ENCODE data around the gene PCDHGA9. TPM values are rescaled to one million over a fixed set of nuclear protein-coding genes. Genes with fewer than 3 reads are reported as not detected.

The PCDHGA9 gene
- total and polyA plus RNA-seq, 10 of the 15 experiments (the other 5 are each of a cell fraction or from before 2014, with no cell fraction given) = 0.08 to 0.63 (median 0.29) TPM; not detected in 2

DNA sequence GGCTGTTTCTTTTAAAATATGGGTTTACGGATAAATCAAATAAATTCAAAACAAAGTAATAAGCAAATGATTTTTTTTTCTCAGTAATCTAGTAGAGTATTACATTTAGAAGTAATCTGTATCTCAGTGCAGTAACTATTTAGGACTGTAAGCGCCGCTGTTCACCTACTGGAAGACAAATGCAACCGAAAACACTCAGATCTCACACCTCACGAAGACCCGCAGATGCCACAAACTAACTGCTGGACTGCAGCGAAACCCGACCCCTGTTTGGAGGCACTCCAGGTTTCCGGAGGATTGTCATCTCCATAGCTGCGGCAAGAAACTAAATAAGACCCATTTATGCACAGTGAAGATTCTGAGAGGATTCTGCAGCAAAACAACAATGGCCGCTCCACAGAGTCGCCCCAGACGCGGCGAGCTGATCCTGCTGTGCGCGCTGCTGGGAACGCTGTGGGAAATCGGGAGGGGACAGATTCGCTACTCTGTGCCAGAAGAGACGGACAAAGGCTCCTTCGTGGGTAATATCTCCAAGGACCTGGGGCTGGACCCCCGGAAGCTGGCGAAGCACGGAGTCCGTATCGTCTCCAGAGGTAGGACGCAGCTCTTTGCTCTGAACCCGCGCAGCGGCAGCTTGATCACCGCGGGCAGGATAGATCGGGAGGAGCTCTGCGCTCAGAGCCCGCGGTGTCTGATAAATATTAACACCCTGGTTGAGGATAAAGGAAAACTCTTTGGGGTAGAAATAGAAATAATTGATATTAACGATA lies 10.0 kb upstream of the PCDHGA9 start, which contains the start of gene PCDHGA8:
Gene PCDHGA8 (plus strand): TSS at position 205 of the 770 bp plus-strand sequence. CDS start 181 bp downstream, at position 386.
- in situ Hi-C loops (cut with MboI) = no loop called here
- Histone ChIP-seq H3K27me3 (replicated peaks in 1 of 2; ENCODE audit: control insufficient read depth in 2 of 2, insufficient read depth in 2 of 2, low read length in 1 of 2) (no peaks in the 10 kb centered on the region), H3K27ac (ENCODE audit: control insufficient read depth, insufficient read depth) (no peak within 1 kb of the TSS), H4K20me1 (ENCODE audit: control insufficient read depth, insufficient read depth) (no peaks in the 10 kb centered on the region), H3K36me3 (ENCODE audit: control insufficient read depth in 2 of 2, insufficient read depth in 2 of 2, low read length in 1 of 2) (no peaks in the 10 kb centered on the region), H3K4me3 (no peak within 1 kb of the TSS), H3K4me2 (ENCODE audit: control insufficient read depth, insufficient read depth) (no peak within 1 kb of the TSS), H3K9me3 (replicated peaks; ENCODE audit: control insufficient read depth, insufficient read depth, low read length) (peaks cover 5% of the 10 kb centered on the region; the same call in 2 of the 3 replicates), H3K9ac (ENCODE audit: control insufficient read depth, insufficient read depth, low read length) (no peak within 1 kb of the TSS), H3K4me1 (ENCODE audit: control insufficient read depth, insufficient read depth, low read length) (no peaks in the 10 kb centered on the region), H3K79me2 (ENCODE audit: control insufficient read depth, insufficient read depth, low read length) (no peaks in the 10 kb centered on the region), H2AFZ (ENCODE audit: control insufficient read depth, low read depth, low read length) (no peak within 1 kb of the TSS)
- no peak for ATAC-seq
- no TSS peak for BruUV-seq (replicated peaks)
- no peak for DNase-seq (ENCODE audit: low read depth, low spot score)
- no peak for FAIRE-seq
- ChIA-PET RAD21 (ENCODE audit: unreplicated experiment) (no interaction called here), SMC1A (ENCODE audit: uncharacterized antibody, unreplicated experiment) (interaction anchor here (1.4 kb wide), 1 partner anchor 165 kb away, joined by 4 read pairs; no protein-coding TSS in a partner anchor), POLR2A (no interaction called here), CTCF (interaction anchor here (0.9 to 1.4 kb wide), 4 partner anchors 10 to 171 kb away, joined by 3 read pairs; partner anchors contain the start of genes PCDHGA10 and PCDHGA7)
- intact Hi-C loops (cut with micrococcal nuclease; ENCODE audit: unreplicated experiment) = no loop called here
- TF ChIP-seq EZH2 (IDR thresholded peaks at IDR 0.05; ENCODE audit: borderline replicate concordance, control insufficient read depth, low read depth, low read length) (no peak), CREB1 (IDR thresholded peaks at IDR 0.05; ENCODE audit: low read depth) (no peak), SREBF1 (IDR thresholded peaks at IDR 0.05; ENCODE audit: low read length) (no peak), ZBED1 (IDR thresholded peaks at IDR 0.05; ENCODE audit: borderline replicate concordance) (no peak), SMC3 (IDR thresholded peaks at IDR 0.05; ENCODE audit: borderline replicate concordance, low read length) (no peak), FOXK2 (IDR thresholded peaks at IDR 0.05) (no peak), RBBP5 (conservative IDR thresholded peaks at IDR 0.05) (no peak), SREBF2 (IDR thresholded peaks at IDR 0.05; ENCODE audit: low read length) (no peak), HDGF (IDR thresholded peaks at IDR 0.05) (no peak), EP300 (IDR thresholded peaks at IDR 0.05; ENCODE audit: borderline replicate concordance in 1 of 2, control insufficient read depth in 1 of 2, low read depth in 2 of 2, low read length in 2 of 2) (no peak), ZNF384 (IDR thresholded peaks at IDR 0.05; ENCODE audit: borderline replicate concordance, low read depth, low read length) (no peak), ZNF207 (IDR thresholded peaks at IDR 0.05; ENCODE audit: borderline replicate concordance) (no peak)
- TF ChIP-seq, protein P1, sequence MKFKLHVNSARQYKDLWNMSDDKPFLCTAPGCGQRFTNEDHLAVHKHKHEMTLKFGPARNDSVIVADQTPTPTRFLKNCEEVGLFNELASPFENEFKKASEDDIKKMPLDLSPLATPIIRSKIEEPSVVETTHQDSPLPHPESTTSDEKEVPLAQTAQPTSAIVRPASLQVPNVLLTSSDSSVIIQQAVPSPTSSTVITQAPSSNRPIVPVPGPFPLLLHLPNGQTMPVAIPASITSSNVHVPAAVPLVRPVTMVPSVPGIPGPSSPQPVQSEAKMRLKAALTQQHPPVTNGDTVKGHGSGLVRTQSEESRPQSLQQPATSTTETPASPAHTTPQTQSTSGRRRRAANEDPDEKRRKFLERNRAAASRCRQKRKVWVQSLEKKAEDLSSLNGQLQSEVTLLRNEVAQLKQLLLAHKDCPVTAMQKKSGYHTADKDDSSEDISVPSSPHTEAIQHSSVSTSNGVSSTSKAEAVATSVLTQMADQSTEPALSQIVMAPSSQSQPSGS (IDR thresholded peaks at IDR 0.05; ENCODE audit: low read length) = no peak
- TF ChIP-seq, protein P2, sequence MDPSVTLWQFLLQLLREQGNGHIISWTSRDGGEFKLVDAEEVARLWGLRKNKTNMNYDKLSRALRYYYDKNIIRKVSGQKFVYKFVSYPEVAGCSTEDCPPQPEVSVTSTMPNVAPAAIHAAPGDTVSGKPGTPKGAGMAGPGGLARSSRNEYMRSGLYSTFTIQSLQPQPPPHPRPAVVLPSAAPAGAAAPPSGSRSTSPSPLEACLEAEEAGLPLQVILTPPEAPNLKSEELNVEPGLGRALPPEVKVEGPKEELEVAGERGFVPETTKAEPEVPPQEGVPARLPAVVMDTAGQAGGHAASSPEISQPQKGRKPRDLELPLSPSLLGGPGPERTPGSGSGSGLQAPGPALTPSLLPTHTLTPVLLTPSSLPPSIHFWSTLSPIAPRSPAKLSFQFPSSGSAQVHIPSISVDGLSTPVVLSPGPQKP (IDR thresholded peaks at IDR 0.05; ENCODE audit: low read depth, low read length) = no peak
- 83% methylated on average over 38 of the region's 38 CpGs for WGBS (ENCODE audit: insufficient coverage, insufficient replicate concordance, low lambda C conversion rate, missing lambda C conversion rate)

All from GM12878 (cell line).